HepG2 (cell line): ENCODE measurements around the gene TBC1D22A. TPM values are rescaled to one million over a fixed set of nuclear protein-coding genes. Genes with fewer than 3 reads are reported as not detected.

Experiments used
- ARNT2 ChIP-seq: sonication (generic); formaldehyde crosslinking; IDR thresholded peaks from 2 replicates; pipeline ENCODE4 v1.8.0; 2022; ENCODE audit warnings: mild to moderate bottlenecking, low read depth, missing genetic modification reagents, moderate library complexity
- ASH2L ChIP-seq: fragments of 300-600, 200-600 bp; sonication (generic); IDR thresholded peaks from 2 replicates; pipeline ENCODE4 v1.7.0; 2017; ENCODE audit warnings: low read depth, mild to moderate bottlenecking, moderate library complexity, mixed read lengths, low read length; ENCODE audit not compliant: insufficient read length
- CAMTA2 ChIP-seq: sonication (generic); formaldehyde crosslinking; IDR thresholded peaks from 2 replicates; pipeline ENCODE4 v1.4.0; 2020; ENCODE audit warnings: mild to moderate bottlenecking, missing genetic modification reagents, borderline replicate concordance
- FOSL1 ChIP-seq: sonication (generic); formaldehyde crosslinking; IDR thresholded peaks from 2 replicates; pipeline ENCODE4 v1.9.0; 2021; ENCODE audit warnings: missing genetic modification reagents, borderline replicate concordance
- GTF3A ChIP-seq: sonication (generic); formaldehyde crosslinking; conservative IDR thresholded peaks from 2 replicates; pipeline ENCODE4 v1.4.0; 2020; ENCODE audit warnings: mild to moderate bottlenecking, missing genetic modification reagents
- ISX ChIP-seq: sonication (generic); formaldehyde crosslinking; conservative IDR thresholded peaks from 2 replicates; pipeline ENCODE4 v1.5.0; 2020; ENCODE audit warnings: missing genetic modification reagents
- KDM5B ChIP-seq: sonication (generic); formaldehyde crosslinking; IDR thresholded peaks from 2 replicates; pipeline ENCODE4 v1.4.0; 2020; ENCODE audit warnings: missing genetic modification reagents, mild to moderate bottlenecking, borderline replicate concordance
- POLR2A ChIP-seq, 2 experiments: IDR thresholded peaks; 2 replicates each; pipeline ENCODE4 v1.6.1; 2011; ENCODE audit warnings: low read depth in 2 of 2, low read length in 2 of 2, mild to moderate bottlenecking in 1 of 2, moderate library complexity in 1 of 2; ENCODE audit not compliant: insufficient read depth in 1 of 2
- RAD21 ChIP-seq: fragments of 450-650 bp; formaldehyde crosslinking; IDR thresholded peaks from 2 replicates; pipeline ENCODE4 v1.5.0; 2020; ENCODE audit warnings: mild to moderate bottlenecking
- ZMAT3 ChIP-seq: sonication (generic); formaldehyde crosslinking; conservative IDR thresholded peaks from 2 replicates; pipeline ENCODE4 v1.7.0; 2021; ENCODE audit warnings: missing genetic modification reagents
- ZNF629 ChIP-seq: sonication (generic); formaldehyde crosslinking; conservative IDR thresholded peaks from 2 replicates; pipeline ENCODE4 v1.5.0; 2020; ENCODE audit warnings: missing genetic modification reagents
- polyA plus RNA-seq, 8 experiments: library from polyadenylated mRNA; depleted of rRNA in 3 of 8; stranded (reverse) in 7 of 8; unstranded in 1 of 8; fragments of >200 nt; fragmentation: Illumina TruSeq in 4 of 8; extraction: Trizol in 4 of 8; gene quantifications; 2 replicates each; pipeline versions ENCODE4 v1.2.1 to v1.2.3, GENCODE V29; 2011 to 2016; ENCODE audit warnings: low read depth in 4 of 8, missing spikeins in 1 of 8, mixed read lengths in 1 of 8; ENCODE audit not compliant: insufficient read depth in 1 of 8
- total RNA-seq, 5 experiments: library from RNA; depleted of rRNA; stranded (reverse); fragments of >200 nt; fragmentation: Illumina TruSeq; extraction: Trizol; gene quantifications; 2 replicates each; pipeline ENCODE4 v1.2.3, GENCODE V29; 2016; ENCODE audit warnings: low read depth in 1 of 5
- TF ChIP-seq, protein P1 (sequence below): sonication (generic); formaldehyde crosslinking; IDR thresholded peaks from 2 replicates; pipeline ENCODE4 v1.5.1; 2020; ENCODE audit warnings: missing genetic modification reagents, mild to moderate bottlenecking, borderline replicate concordance
- TF ChIP-seq, protein P2 (sequence below): sonication (generic); formaldehyde crosslinking; IDR thresholded peaks from 2 replicates; pipeline ENCODE4 v1.4.0; 2020; ENCODE audit warnings: missing genetic modification reagents, borderline replicate concordance
- TF ChIP-seq, protein P3 (sequence below): sonication (generic); formaldehyde crosslinking; IDR thresholded peaks from 2 replicates; pipeline ENCODE4 v1.8.0; 2022; ENCODE audit warnings: mild to moderate bottlenecking, missing genetic modification reagents, moderate library complexity
- TF ChIP-seq, protein P4 (sequence below): sonication (generic); formaldehyde crosslinking; IDR thresholded peaks from 2 replicates; pipeline ENCODE4 v1.5.1; 2020; ENCODE audit warnings: mild to moderate bottlenecking, missing genetic modification reagents
- TF ChIP-seq, protein P5 (sequence below): sonication (generic); formaldehyde crosslinking; IDR thresholded peaks from 2 replicates; pipeline ENCODE4 v1.4.0; 2020; ENCODE audit warnings: missing genetic modification reagents, borderline replicate concordance
- TF ChIP-seq, protein P6 (sequence below): sonication (generic); formaldehyde crosslinking; IDR thresholded peaks from 2 replicates; pipeline ENCODE4 v1.4.0; 2020; ENCODE audit warnings: missing genetic modification reagents

TBC1D22A gene
- total and polyA plus RNA-seq, 2 of the 13 experiments (the other 11 are each of a cell fraction or from before 2014, with no cell fraction given) = 17.3 to 18.0 TPM

DNA sequence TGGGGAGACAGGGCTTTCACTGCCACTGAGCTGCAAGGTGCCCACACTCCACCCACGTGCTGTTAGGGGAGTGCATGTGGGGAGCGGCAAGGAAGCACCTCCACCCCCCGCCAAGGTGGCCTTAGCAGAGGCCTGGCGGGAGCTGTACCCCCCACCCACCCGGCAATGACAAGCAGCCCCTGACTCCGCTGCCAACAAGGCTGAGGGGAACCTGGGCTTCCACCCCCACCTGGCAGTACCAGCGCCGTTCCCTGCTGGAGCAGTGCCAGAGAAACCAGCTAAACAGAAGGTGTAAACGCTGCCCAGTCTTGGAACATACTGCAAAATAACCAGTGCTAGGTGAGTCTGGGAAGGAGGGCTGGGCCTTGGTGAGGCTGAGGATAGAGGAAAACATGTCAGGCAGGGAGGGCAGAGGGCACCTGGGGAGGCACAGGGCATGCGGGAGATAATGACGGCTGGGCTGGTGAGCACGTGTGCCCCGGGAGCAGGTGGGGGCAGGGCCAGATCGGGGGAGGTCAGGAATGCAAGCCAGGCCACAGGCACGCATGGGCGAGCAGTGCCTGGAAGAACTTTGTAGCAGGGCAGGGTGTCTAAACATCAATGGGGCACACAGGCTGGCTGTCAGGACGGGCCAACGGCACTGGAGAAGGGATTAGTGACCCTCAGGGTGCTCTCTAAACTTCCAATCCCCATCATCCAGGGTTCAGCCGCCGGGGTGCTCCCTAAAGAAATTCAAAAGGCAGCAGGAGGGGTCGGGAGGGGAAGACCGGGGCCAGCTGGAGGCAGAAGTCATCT lies 31.0 kb upstream of the TBC1D22A start (continued):
- TF ChIP-seq, protein P1, sequence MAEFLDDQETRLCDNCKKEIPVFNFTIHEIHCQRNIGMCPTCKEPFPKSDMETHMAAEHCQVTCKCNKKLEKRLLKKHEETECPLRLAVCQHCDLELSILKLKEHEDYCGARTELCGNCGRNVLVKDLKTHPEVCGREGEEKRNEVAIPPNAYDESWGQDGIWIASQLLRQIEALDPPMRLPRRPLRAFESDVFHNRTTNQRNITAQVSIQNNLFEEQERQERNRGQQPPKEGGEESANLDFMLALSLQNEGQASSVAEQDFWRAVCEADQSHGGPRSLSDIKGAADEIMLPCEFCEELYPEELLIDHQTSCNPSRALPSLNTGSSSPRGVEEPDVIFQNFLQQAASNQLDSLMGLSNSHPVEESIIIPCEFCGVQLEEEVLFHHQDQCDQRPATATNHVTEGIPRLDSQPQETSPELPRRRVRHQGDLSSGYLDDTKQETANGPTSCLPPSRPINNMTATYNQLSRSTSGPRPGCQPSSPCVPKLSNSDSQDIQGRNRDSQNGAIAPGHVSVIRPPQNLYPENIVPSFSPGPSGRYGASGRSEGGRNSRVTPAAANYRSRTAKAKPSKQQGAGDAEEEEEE (CRISPR knock-in tag) = no peak; the same call in 1 of the 2 replicates
- TF ChIP-seq, protein P2, sequence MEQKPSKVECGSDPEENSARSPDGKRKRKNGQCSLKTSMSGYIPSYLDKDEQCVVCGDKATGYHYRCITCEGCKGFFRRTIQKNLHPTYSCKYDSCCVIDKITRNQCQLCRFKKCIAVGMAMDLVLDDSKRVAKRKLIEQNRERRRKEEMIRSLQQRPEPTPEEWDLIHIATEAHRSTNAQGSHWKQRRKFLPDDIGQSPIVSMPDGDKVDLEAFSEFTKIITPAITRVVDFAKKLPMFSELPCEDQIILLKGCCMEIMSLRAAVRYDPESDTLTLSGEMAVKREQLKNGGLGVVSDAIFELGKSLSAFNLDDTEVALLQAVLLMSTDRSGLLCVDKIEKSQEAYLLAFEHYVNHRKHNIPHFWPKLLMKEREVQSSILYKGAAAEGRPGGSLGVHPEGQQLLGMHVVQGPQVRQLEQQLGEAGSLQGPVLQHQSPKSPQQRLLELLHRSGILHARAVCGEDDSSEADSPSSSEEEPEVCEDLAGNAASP (CRISPR knock-in tag) = peak; percentile 93; the same call in 1 of the 2 replicates
- TF ChIP-seq FOSL1 = no peak
- TF ChIP-seq, protein P3, sequence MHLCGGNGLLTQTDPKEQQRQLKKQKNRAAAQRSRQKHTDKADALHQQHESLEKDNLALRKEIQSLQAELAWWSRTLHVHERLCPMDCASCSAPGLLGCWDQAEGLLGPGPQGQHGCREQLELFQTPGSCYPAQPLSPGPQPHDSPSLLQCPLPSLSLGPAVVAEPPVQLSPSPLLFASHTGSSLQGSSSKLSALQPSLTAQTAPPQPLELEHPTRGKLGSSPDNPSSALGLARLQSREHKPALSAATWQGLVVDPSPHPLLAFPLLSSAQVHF (CRISPR knock-in tag) = no peak
- TF ChIP-seq CAMTA2 (CRISPR knock-in tag) = no peak
- 0 out of 2 replicates have a peak, but pooled peaks have one; percentile 66 for TF ChIP-seq ZMAT3 (CRISPR knock-in tag)
- peak; percentile 68; the same call in 1 of the 2 replicates for TF ChIP-seq GTF3A (CRISPR knock-in tag)
- TF ChIP-seq ASH2L = peak; percentile 56
- TF ChIP-seq ARNT2 (CRISPR knock-in tag) = peak; percentile 81
- no peak; the same call in 1 of the 2 replicates for TF ChIP-seq RAD21
- no peak for TF ChIP-seq ISX (CRISPR knock-in tag)
- peak; percentile 52; the same call in 1 of the 2 replicates for TF ChIP-seq KDM5B
- TF ChIP-seq, protein P4, sequence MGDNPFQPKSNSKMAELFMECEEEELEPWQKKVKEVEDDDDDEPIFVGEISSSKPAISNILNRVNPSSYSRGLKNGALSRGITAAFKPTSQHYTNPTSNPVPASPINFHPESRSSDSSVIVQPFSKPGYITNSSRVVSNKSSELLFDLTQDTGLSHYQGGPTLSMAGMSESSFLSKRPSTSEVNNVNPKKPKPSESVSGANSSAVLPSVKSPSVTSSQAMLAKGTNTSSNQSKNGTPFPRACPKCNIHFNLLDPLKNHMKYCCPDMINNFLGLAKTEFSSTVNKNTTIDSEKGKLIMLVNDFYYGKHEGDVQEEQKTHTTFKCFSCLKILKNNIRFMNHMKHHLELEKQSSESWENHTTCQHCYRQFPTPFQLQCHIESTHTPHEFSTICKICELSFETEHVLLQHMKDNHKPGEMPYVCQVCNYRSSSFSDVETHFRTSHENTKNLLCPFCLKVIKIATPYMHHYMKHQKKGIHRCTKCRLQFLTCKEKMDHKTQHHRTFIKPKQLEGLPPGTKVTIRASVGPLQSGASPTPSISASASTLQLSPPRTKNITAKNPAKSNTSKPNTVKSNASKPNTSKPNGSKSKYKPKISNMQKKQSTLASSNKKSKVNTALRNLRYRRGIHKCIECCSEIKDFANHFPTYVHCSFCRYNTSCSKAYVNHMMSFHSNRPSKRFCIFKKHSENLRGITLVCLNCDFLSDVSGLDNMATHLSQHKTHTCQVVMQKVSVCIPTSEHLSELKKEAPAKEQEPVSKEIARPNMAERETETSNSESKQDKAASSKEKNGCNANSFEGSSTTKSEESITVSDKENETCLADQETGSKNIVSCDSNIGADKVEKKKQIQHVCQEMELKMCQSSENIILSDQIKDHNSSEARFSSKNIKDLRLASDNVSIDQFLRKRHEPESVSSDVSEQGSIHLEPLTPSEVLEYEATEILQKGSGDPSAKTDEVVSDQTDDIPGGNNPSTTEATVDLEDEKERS (CRISPR knock-in tag) = 0 out of 2 replicates have a peak, but pooled peaks have one; percentile 69
- TF ChIP-seq POLR2A (IDR thresholded peaks at IDR 0.05; ENCODE audit: insufficient read depth in 1 of 2, low read depth in 2 of 2, low read length in 2 of 2) = peak in 1 of 2 experiments; percentile 57; a peak in 2 of 4 replicates
- TF ChIP-seq, protein P5, sequence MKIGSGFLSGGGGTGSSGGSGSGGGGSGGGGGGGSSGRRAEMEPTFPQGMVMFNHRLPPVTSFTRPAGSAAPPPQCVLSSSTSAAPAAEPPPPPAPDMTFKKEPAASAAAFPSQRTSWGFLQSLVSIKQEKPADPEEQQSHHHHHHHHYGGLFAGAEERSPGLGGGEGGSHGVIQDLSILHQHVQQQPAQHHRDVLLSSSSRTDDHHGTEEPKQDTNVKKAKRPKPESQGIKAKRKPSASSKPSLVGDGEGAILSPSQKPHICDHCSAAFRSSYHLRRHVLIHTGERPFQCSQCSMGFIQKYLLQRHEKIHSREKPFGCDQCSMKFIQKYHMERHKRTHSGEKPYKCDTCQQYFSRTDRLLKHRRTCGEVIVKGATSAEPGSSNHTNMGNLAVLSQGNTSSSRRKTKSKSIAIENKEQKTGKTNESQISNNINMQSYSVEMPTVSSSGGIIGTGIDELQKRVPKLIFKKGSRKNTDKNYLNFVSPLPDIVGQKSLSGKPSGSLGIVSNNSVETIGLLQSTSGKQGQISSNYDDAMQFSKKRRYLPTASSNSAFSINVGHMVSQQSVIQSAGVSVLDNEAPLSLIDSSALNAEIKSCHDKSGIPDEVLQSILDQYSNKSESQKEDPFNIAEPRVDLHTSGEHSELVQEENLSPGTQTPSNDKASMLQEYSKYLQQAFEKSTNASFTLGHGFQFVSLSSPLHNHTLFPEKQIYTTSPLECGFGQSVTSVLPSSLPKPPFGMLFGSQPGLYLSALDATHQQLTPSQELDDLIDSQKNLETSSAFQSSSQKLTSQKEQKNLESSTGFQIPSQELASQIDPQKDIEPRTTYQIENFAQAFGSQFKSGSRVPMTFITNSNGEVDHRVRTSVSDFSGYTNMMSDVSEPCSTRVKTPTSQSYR (CRISPR knock-in tag) = peak; percentile 100
- TF ChIP-seq, protein P6, sequence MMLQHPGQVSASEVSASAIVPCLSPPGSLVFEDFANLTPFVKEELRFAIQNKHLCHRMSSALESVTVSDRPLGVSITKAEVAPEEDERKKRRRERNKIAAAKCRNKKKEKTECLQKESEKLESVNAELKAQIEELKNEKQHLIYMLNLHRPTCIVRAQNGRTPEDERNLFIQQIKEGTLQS (CRISPR knock-in tag) = no peak
- TF ChIP-seq ZNF629 (CRISPR knock-in tag) = peak; percentile 42; the same call in 1 of the 2 replicates
